Measurements from ENCODE around the gene YBEY. TPM values are rescaled to one million over a fixed set of nuclear protein-coding genes. Genes with fewer than 3 reads are reported as not detected.

The YBEY gene
- total and polyA plus RNA-seq, 2 of the 13 experiments (the other 11 are each of a cell fraction or from before 2014, with no cell fraction given): 6.5 to 8.9 TPM

DNA sequence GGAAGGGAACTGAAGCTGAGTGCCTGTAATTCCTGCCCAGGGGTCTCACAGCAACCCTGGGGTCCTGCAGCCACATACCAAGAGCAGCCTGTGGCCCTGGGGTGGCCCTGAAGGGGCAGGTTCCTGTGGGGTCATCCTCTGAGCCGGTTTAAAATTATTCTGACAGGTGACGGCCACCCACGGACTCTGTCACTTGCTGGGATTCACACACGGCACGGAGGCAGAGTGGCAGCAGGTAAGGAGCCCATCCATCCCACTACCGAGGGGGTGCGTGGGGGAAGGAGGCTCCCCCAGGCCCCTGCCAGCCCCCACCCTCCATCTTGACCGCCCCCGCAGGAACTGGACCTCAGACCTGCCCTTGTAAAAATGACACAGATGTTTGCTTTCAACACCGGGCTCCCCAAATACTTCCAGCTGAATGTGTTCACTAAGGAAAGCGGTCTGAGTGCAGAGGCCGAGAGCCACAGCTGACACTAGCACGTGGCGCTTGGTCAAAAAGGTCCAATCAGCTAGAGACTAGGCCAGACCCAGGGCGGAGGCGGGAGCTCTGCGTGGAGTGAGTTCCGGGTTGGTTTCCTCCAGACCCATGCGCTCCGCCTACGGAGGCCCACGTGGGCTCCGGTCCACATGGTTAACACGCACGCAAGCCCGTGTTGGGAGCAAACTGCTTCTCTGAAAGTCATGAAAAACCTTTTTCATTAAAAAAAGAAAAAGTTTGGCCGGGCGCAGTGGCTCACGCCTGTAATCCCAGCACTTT lies 10.0 kb downstream of the YBEY start (continued):
- TF ChIP-seq KDM5B (CRISPR knock-in tag; IDR thresholded peaks at IDR 0.05; ENCODE audit: borderline replicate concordance) (peak; percentile 71; the same call in 1 of the 2 replicates), PITX1 (CRISPR knock-in tag; IDR thresholded peaks at IDR 0.05) (no peak), NFYB (CRISPR knock-in tag; IDR thresholded peaks at IDR 0.05) (peak; percentile 64), SP2 (CRISPR knock-in tag; IDR thresholded peaks at IDR 0.05) (0 out of 2 replicates have a peak, but pooled peaks have one; percentile 42), ELF1 (CRISPR knock-in tag; IDR thresholded peaks at IDR 0.05) (peak; percentile 91), MYNN (CRISPR knock-in tag; IDR thresholded peaks at IDR 0.05; ENCODE audit: low read depth) (no peak), ZFX (CRISPR knock-in tag; IDR thresholded peaks at IDR 0.05; ENCODE audit: low read depth) (peak; percentile 75), ETV5 (CRISPR knock-in tag; IDR thresholded peaks at IDR 0.05; ENCODE audit: borderline replicate concordance) (peak; percentile 9; the same call in 1 of the 2 replicates), ZNF792 (CRISPR knock-in tag; IDR thresholded peaks at IDR 0.05) (0 out of 2 replicates have a peak, but pooled peaks have one; percentile 33), NFKBIZ (CRISPR knock-in tag; IDR thresholded peaks at IDR 0.05) (0 out of 2 replicates have a peak, but pooled peaks have one; percentile 47), POLR2G (IDR thresholded peaks at IDR 0.05; ENCODE audit: low read depth, low read length) (peak; percentile 40; the same call in 1 of the 2 replicates), MAF1 (CRISPR knock-in tag; IDR thresholded peaks at IDR 0.05; ENCODE audit: borderline replicate concordance) (no peak), KDM1A (CRISPR knock-in tag; IDR thresholded peaks at IDR 0.05) (no peak), ZNF547 (CRISPR knock-in tag; IDR thresholded peaks at IDR 0.05) (0 out of 2 replicates have a peak, but pooled peaks have one; percentile 56), TEAD3 (CRISPR knock-in tag; optimal IDR thresholded peaks at IDR 0.05; ENCODE audit: borderline replicate concordance) (peak; percentile 9), ZNF850 (CRISPR knock-in tag; conservative IDR thresholded peaks at IDR 0.05) (no peak), MIER2 (CRISPR knock-in tag; IDR thresholded peaks at IDR 0.05) (peak; percentile 46; the same call in 1 of the 2 replicates), ELF3 (CRISPR knock-in tag; IDR thresholded peaks at IDR 0.05) (peak; percentile 69), ZSCAN22 (CRISPR knock-in tag; IDR thresholded peaks at IDR 0.05) (no peak), GATAD1 (CRISPR knock-in tag; IDR thresholded peaks at IDR 0.05) (peak; percentile 69), ATF1 (CRISPR knock-in tag; IDR thresholded peaks at IDR 0.05) (no peak), TEAD2 (CRISPR knock-in tag; IDR thresholded peaks at IDR 0.05) (no peak)
- TF ChIP-seq, protein P1, sequence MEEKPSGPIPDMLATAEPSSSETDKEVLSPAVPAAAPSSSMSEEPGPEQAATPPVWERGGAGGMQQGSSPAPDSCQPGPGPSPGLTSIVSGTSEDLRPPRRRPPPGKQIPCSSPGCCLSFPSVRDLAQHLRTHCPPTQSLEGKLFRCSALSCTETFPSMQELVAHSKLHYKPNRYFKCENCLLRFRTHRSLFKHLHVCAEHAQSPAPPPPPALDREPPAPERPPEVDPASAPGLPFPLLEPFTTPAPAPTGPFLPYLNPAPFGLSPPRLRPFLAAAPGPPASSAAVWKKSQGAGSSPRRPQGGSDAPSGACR (CRISPR knock-in tag; IDR thresholded peaks at IDR 0.05): no peak
- TF ChIP-seq, protein P2, sequence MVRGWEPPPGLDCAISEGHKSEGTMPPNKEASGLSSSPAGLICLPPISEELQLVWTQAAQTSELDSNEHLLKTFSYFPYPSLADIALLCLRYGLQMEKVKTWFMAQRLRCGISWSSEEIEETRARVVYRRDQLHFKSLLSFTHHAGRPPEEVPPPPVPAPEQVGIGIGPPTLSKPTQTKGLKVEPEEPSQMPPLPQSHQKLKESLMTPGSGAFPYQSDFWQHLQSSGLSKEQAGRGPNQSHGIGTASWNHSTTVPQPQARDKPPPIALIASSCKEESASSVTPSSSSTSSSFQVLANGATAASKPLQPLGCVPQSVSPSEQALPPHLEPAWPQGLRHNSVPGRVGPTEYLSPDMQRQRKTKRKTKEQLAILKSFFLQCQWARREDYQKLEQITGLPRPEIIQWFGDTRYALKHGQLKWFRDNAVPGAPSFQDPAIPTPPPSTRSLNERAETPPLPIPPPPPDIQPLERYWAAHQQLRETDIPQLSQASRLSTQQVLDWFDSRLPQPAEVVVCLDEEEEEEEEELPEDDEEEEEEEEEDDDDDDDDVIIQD (CRISPR knock-in tag; IDR thresholded peaks at IDR 0.05; ENCODE audit: low read depth): no peak
- TF ChIP-seq, protein P3, sequence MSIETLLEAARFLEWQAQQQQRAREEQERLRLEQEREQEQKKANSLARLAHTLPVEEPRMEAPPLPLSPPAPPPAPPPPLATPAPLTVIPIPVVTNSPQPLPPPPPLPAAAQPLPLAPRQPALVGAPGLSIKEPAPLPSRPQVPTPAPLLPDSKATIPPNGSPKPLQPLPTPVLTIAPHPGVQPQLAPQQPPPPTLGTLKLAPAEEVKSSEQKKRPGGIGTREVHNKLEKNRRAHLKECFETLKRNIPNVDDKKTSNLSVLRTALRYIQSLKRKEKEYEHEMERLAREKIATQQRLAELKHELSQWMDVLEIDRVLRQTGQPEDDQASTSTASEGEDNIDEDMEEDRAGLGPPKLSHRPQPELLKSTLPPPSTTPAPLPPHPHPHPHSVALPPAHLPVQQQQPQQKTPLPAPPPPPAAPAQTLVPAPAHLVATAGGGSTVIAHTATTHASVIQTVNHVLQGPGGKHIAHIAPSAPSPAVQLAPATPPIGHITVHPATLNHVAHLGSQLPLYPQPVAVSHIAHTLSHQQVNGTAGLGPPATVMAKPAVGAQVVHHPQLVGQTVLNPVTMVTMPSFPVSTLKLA (IDR thresholded peaks at IDR 0.05): peak; percentile 87
- TF ChIP-seq, protein P4, sequence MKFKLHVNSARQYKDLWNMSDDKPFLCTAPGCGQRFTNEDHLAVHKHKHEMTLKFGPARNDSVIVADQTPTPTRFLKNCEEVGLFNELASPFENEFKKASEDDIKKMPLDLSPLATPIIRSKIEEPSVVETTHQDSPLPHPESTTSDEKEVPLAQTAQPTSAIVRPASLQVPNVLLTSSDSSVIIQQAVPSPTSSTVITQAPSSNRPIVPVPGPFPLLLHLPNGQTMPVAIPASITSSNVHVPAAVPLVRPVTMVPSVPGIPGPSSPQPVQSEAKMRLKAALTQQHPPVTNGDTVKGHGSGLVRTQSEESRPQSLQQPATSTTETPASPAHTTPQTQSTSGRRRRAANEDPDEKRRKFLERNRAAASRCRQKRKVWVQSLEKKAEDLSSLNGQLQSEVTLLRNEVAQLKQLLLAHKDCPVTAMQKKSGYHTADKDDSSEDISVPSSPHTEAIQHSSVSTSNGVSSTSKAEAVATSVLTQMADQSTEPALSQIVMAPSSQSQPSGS (CRISPR knock-in tag; IDR thresholded peaks at IDR 0.05): peak; percentile 14; the same call in 1 of the 2 replicates
- TF ChIP-seq, protein P5, sequence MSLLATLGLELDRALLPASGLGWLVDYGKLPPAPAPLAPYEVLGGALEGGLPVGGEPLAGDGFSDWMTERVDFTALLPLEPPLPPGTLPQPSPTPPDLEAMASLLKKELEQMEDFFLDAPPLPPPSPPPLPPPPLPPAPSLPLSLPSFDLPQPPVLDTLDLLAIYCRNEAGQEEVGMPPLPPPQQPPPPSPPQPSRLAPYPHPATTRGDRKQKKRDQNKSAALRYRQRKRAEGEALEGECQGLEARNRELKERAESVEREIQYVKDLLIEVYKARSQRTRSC (CRISPR knock-in tag; IDR thresholded peaks at IDR 0.05; ENCODE audit: low read depth): no peak
